Stimulated activated memory B cell treated with anti-CD40 and anti-IgM and Interleukin-4, amounts not matched to agents 10 μg/mL and 1 μg/mL and 100 μg/mL, for 72 hours (primary cell): ENCODE measurements around the gene PRKAR1B.

Experiments
- ATAC-seq: fragments of 150-1000 bp; cut with Tn5 transposase; 2 replicates; pipeline ENCODE4 v1.10.0; 2021
- H3K27ac Mint-ChIP-seq: one replicate; pipeline ENCODE4 v1.8.0; 2022; ENCODE audit warnings: mild to moderate bottlenecking, mixed read lengths
- H3K27me3 Mint-ChIP-seq: one replicate; pipeline ENCODE4 v1.8.0; 2022; ENCODE audit warnings: mixed read lengths
- H3K36me3 Mint-ChIP-seq: one replicate; pipeline ENCODE4 v1.8.0; 2022; ENCODE audit warnings: mixed read lengths
- H3K4me1 Mint-ChIP-seq: one replicate; pipeline ENCODE4 v1.8.0; 2022; ENCODE audit warnings: mixed read lengths
- H3K4me3 Mint-ChIP-seq: one replicate; pipeline ENCODE4 v1.8.0; 2022; ENCODE audit warnings: mild to moderate bottlenecking, moderate library complexity, mixed read lengths
- H3K9me3 Mint-ChIP-seq: one replicate; pipeline ENCODE4 v1.8.0; 2022; ENCODE audit warnings: mixed read lengths

PRKAR1B gene

GRCh38 chr7:593324-594115 is 133.6 kb downstream of the PRKAR1B start:
- Mint-ChIP-seq H3K4me1 (peaks cover 50% of the 10 kb centered on the region), H3K9me3 (peaks cover 7% of the 10 kb centered on the region), H3K27me3 (no peaks in the 10 kb centered on the region), H3K27ac (peak overlapping the region; percentile 70), H3K4me3 (peak overlapping the region; percentile 34), H3K36me3 (peaks cover 61% of the 10 kb centered on the region)
- peak; percentile 73 for ATAC-seq

DNA sequence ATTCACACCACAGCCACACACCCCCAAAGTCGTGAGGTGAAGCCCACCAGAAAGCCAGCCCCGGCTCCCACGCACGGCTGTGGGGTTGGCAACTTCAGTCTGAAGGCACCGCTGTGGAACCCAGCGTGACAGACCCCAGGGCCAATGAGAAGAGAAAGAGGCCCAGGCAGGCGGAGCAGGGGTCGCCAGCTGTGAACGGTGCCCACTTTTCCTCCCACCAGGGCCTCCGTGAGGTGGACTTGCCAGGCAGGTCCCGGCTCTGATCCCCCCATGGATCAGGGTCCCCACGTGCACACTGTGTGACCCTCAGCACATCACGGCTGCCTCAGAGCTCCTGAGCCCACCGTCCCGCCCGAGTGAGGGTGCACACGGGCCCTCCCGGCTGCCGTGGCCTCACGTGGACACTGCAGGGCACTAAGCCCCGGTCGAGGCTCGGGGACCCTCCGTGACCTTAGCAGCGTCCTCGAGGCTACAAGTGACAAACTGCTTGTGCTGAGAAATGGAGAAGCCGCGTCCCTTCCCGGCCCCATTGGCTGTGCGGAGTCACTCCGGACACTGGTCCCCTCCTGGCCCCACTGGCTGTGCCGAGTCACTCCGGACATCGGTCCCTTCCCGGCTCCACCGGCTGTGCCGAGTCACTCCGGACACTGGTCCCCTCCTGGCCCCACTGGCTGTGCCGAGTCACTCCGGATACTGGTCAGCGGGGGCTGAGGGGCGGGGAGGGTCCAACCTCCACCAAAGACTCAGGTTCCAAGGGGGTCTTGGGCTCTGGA is 135.0 kb downstream of the PRKAR1B start:
- Mint-ChIP-seq H3K27ac (peak overlapping the region; percentile 70), H3K4me3 (no peak overlapping the region), H3K4me1 (peaks cover 35% of the 10 kb centered on the region), H3K36me3 (peaks cover 72% of the 10 kb centered on the region), H3K9me3 (peaks cover 12% of the 10 kb centered on the region), H3K27me3 (no peaks in the 10 kb centered on the region)
- no peak for ATAC-seq

- Mint-ChIP-seq H3K27me3 (no peaks in the 10 kb centered on the region), H3K4me3 (no peak overlapping the region), H3K4me1 (peaks cover 38% of the 10 kb centered on the region), H3K9me3 (peaks cover 17% of the 10 kb centered on the region), H3K27ac (no peak overlapping the region), H3K36me3 (peaks cover 72% of the 10 kb centered on the region)
- no peak for ATAC-seq
Measured at GRCh38 chr7:590731-591551, 136.1 kb downstream of the PRKAR1B start.

DNA sequence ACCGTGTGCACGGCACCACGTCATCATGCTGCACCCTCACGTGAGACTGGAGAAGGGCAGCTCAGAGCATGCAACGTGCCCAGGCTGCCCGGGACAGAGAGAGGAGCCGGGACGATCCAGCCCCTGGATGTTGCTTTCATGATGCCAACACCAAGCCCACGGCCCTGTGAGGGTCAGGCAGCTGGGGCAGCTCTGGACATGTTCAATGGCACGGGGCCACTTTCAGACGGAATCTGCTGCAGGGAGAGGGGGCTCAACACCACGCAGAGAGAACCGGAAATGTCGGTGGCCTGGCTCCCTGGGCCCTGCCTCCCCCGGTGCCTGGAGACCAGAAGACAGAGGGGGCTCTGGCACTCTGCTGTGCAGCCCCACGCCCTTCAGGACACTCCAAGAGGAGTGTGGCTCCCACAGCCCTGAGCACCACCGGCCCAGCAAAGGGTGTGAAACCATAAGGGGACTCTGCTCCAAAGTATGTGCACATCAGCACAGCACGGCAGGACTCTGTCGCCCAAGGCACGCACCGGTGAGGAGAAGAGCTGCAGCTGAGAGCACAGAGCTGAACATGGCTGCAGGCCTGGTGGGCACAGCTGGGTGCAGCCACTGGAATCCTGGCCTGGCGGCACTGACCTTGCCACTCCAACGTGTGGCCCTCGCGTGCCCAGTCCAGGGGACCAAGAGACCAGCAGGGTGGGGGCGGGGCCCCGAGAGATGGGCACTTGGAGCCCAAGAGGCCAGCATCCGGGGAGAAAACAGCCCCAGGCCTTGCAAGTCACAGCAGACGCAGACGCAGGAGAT is 137.1 kb downstream of the PRKAR1B start:
- H3K4me3 Mint-ChIP-seq = no peak overlapping the region
- no peak for ATAC-seq
- H3K9me3 Mint-ChIP-seq = peaks cover 17% of the 10 kb centered on the region
- peaks cover 72% of the 10 kb centered on the region for H3K36me3 Mint-ChIP-seq
- H3K27me3 Mint-ChIP-seq = no peaks in the 10 kb centered on the region
- H3K4me1 Mint-ChIP-seq = peaks cover 42% of the 10 kb centered on the region
- no peak overlapping the region for H3K27ac Mint-ChIP-seq

DNA sequence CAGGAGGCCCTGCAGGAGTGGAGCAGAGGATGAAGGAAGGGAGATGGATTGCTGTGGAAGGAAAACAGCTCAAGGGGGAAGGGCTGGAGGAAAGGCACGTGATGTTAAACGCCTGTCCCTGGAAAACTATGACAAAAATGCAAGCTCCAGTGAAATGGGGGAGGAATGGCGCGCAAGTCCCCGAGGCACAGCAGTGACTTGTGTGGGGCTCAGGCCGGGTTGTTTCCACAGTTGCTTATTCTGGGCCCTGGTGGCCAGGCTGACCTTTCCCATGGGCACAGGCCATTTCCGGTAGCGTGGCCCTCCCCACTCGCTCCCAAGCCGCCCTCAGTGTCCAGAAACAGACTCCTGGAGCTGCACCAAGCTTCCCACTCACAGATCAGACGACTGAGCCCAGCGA is 139.3 kb downstream of the PRKAR1B start:
- peaks cover 34% of the 10 kb centered on the region for H3K4me1 Mint-ChIP-seq
- no peaks in the 10 kb centered on the region for H3K27me3 Mint-ChIP-seq
- no peak overlapping the region for H3K27ac Mint-ChIP-seq
- peaks cover 78% of the 10 kb centered on the region for H3K36me3 Mint-ChIP-seq
- ATAC-seq = no peak
- H3K9me3 Mint-ChIP-seq = peaks cover 22% of the 10 kb centered on the region
- H3K4me3 Mint-ChIP-seq = no peak overlapping the region

GRCh38 chr7:586494-586893 is 140.6 kb downstream of the PRKAR1B start:
- ATAC-seq = no peak
- Mint-ChIP-seq H3K4me1 (peaks cover 23% of the 10 kb centered on the region), H3K36me3 (peaks cover 68% of the 10 kb centered on the region), H3K27ac (peak overlapping the region; percentile 56), H3K9me3 (peaks cover 22% of the 10 kb centered on the region), H3K4me3 (no peak overlapping the region), H3K27me3 (no peaks in the 10 kb centered on the region)

DNA sequence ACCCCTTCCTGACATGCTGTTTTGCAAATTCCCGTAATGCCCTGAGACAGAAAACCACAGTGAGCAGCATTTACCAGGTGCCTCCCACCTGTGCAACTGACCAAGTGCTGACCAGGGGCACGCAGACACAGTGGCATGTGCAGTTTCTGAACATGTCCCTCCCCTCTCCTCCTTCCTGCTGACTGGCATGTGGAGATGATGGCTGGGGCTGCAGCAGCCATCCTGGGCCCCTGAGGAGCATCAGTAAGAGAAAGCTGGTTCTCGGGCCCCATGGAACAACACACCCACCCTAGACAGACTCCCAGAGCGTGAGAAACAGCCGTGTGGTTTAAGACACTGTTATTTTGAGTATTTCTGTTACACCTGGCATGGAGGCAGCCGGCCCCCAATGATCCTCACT is 141.2 kb downstream of the PRKAR1B start:
- Mint-ChIP-seq H3K27me3 (no peaks in the 10 kb centered on the region), H3K9me3 (peaks cover 22% of the 10 kb centered on the region), H3K4me3 (no peak overlapping the region), H3K36me3 (peaks cover 64% of the 10 kb centered on the region), H3K27ac (peak overlapping the region; percentile 56), H3K4me1 (peaks cover 22% of the 10 kb centered on the region)
- no peak for ATAC-seq

GRCh38 chr7:585229-585711 is 141.8 kb downstream of the PRKAR1B start:
- Mint-ChIP-seq H3K36me3 (peaks cover 64% of the 10 kb centered on the region), H3K4me3 (no peak overlapping the region), H3K27me3 (no peaks in the 10 kb centered on the region), H3K9me3 (peaks cover 22% of the 10 kb centered on the region), H3K4me1 (peaks cover 22% of the 10 kb centered on the region), H3K27ac (peak overlapping the region; percentile 56)
- peak; percentile 79 for ATAC-seq

DNA sequence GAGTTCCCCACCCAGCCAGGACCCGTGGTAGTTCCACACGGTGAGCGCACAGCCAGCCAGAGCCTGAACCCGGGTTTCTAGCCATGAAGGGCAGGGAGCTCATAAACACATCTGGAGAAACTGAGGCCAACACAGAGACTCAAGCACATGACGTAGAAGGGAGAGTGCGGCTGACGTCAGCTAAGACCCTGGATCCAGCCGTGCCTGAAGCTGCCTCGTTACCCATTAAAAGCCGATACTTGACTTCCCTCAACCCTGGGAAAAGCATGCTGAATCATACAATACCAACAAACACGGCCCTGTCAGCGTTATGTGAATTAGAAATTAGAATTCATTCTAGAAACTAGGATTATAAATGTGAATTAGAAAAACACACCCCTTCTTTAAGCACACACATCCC is 142.3 kb downstream of the PRKAR1B start:
- Mint-ChIP-seq H3K9me3 (peaks cover 22% of the 10 kb centered on the region), H3K36me3 (peaks cover 60% of the 10 kb centered on the region), H3K4me1 (peaks cover 22% of the 10 kb centered on the region), H3K27me3 (no peaks in the 10 kb centered on the region), H3K27ac (peak overlapping the region; percentile 56), H3K4me3 (no peak overlapping the region)
- no peak for ATAC-seq

- H3K9me3 Mint-ChIP-seq = peaks cover 22% of the 10 kb centered on the region
- ATAC-seq = no peak
- no peaks in the 10 kb centered on the region for H3K27me3 Mint-ChIP-seq
- H3K4me1 Mint-ChIP-seq = peaks cover 22% of the 10 kb centered on the region
- H3K27ac Mint-ChIP-seq = no peak overlapping the region
- no peak overlapping the region for H3K4me3 Mint-ChIP-seq
- H3K36me3 Mint-ChIP-seq = peaks cover 56% of the 10 kb centered on the region
Measured at GRCh38 chr7:584122-584465, 143.0 kb downstream of the PRKAR1B start.

GRCh38 chr7:583410-584121 is 143.5 kb downstream of the PRKAR1B start:
- Mint-ChIP-seq H3K4me1 (peaks cover 22% of the 10 kb centered on the region), H3K9me3 (peaks cover 17% of the 10 kb centered on the region), H3K27ac (no peak overlapping the region), H3K4me3 (no peak overlapping the region), H3K36me3 (peaks cover 56% of the 10 kb centered on the region), H3K27me3 (no peaks in the 10 kb centered on the region)
- ATAC-seq = no peak

- Mint-ChIP-seq H3K27ac (no peak overlapping the region), H3K9me3 (peaks cover 12% of the 10 kb centered on the region), H3K27me3 (no peaks in the 10 kb centered on the region), H3K4me1 (peaks cover 22% of the 10 kb centered on the region), H3K4me3 (no peak overlapping the region), H3K36me3 (peaks cover 50% of the 10 kb centered on the region)
- ATAC-seq = no peak
Measured at GRCh38 chr7:582931-583330, 144.2 kb downstream of the PRKAR1B start.

GRCh38 chr7:582081-582835 is 144.8 kb downstream of the PRKAR1B start:
- no peak for ATAC-seq
- peaks cover 12% of the 10 kb centered on the region for H3K9me3 Mint-ChIP-seq
- H3K27me3 Mint-ChIP-seq = no peaks in the 10 kb centered on the region
- peaks cover 47% of the 10 kb centered on the region for H3K36me3 Mint-ChIP-seq
- H3K4me1 Mint-ChIP-seq = peaks cover 22% of the 10 kb centered on the region
- H3K4me3 Mint-ChIP-seq = no peak overlapping the region
- H3K27ac Mint-ChIP-seq = no peak overlapping the region
